ENCODE measurements around the gene NRM.
"Not testable (repeated sequence)": the region's sequence is repeated elsewhere in the genome, so short reads cannot be mapped to it uniquely, and the experiment has no call there.

The NRM gene

DNA sequence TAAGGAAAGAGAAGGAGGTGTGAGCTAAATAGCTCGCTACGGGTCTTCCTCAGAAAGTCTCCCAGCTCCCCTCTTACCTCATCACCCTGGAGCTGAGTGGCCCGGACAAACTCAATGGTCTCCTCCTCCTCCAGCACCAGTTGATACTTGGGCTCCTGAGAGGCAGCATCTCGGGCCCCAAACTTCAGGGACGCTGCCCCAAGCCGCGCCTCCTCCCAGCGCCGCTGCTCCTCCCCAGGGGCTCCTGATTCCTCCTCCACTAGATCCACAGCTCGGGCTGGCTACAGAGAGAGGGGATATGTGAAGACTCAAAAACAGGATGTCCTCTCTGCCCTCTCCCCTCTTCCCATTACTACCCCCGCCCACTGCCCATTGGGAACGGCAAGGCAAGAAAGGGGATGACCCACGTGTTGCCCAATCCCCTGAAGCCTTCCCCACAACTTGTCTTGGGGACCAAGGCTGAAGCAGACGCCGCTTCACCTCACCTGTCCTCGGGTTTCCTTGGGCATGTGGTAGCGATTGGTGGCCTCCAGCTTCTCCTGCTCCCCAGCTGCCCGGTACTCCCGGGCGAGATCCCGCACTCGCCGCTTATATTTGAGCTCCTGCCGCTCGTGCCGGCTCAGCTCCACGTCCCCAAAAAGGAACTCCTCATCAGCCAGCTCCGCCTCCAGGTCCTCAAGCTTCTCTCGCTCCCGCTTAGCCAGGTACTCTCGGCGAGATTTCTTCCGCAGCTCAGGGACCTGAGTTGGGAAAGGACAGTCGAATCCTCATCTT, 25.6 kb downstream of the NRM start:
- no peak for DNase-seq

DNA sequence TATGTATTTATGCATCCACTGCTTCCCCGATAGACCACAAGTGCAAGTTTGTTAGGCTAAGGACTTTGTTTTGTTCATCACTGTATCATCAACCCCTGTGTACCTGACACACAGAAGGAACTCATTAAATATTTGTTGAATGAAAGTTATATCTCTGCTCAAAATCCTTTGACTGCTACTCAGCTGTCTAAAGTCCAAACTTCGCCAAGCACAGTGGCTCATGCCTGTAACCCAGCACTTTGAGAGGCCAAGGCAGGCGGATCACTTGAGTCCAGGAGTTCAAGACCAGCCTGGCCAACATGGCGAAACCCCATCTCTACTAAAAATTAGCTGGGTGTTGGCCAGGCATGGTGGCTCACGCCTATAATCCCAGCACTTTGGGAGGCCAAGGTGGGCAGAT, 32.9 kb downstream of the NRM start:
- not testable (repeated sequence) for DNase-seq

DNA sequence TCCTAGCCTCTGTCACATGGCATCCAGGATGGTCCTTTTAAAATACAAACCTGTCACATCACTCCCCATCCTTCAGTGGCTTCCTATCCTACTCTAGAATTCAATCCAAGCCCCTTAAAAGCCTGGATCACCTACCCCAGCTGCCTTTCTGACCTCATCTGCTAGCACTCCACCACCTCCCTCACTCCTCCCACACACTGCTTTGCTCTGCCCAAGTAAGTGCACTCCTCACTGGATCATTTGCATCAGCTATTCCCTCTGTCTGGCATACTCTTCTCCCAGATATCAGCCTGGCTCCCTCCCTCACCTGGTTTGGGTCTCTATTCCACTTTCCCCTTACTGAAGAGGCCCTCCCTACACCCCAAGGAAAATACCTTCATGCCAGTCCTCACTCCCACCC, 33.3 kb downstream of the NRM start:
- no peak for DNase-seq

DNA sequence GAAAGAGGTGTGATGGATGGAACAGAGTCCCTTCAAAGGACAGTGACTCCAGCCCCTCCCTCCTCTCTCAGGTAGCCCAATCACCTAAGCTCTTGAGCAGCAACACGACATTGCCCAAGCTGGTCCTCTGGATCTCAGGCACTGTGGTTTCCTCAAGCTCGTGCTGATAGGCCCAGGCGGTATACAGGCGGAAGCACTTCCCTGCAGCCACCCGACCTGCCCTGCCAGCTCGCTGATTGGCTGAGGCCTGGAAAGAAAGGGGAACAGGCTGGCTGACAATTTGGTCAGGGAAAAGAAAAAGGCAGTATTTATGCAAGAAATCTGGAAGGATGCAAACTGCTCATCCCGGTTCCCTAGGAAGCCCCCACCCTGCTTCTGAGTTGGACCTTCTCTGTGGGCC, 34.3 kb downstream of the NRM start:
- no peak for DNase-seq

DNA sequence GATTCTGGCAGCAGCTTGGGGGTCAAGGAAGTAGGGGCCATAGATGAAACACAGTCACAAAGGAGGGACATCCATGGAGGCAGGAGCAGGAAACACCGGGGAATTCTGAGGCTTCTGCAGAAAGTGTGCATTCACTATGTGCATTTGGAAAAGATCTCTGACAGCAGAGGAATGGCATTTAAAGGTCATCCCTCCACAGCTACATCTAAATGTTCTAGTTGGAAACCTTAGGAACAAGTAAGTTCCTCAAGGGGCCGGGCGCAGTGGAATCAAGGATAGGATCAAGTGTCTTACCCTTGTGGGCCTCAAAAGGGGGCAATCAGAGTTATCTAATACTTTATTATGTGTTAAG, 35.1 kb downstream of the NRM start:
- DNase-seq, result no peak

DNA sequence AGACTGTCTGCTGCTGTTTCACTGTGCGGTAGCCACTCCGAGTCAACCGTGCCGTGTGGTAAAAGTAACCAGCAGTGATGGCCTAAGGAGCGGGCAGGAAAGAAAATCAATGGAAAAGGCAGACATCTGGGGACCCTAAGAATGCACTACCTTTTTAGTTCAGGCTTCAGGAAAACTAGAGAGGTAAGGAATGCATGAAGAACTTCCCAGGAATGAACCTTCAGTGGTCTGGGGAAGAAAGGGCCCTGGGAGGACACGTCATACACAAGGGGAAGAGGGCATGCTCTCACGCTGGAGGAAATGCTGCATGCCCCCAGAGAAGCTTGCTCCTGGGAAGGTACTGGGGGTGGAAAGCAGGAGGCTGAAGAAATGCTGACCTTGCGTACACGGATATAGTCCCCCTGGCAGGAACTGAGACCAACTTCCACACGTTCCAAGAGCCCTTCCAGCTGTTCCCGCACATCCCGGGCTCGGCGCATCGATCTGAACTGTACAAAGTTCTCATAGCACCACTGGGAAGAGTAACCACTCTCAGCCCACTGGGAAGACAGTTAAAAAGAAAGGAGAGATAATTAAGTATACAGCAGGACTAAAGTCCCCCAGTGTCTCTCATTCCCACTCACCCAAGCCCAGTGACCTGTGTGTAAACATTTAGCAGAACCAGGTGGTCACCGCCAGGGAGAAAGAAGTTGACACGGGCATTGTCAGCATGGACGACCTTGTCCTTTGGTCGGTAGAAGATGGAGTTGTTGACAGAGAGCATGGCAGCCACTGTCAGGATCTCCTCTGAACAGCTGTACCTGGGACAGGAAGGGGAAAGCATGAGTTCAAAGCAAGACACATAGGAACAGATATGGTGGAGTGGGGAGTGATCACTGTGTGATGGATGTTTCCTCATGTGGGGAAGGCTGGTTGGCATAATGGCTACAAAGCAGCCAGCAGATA, 35.7 kb downstream of the NRM start:
- DNase-seq, result no peak

DNA sequence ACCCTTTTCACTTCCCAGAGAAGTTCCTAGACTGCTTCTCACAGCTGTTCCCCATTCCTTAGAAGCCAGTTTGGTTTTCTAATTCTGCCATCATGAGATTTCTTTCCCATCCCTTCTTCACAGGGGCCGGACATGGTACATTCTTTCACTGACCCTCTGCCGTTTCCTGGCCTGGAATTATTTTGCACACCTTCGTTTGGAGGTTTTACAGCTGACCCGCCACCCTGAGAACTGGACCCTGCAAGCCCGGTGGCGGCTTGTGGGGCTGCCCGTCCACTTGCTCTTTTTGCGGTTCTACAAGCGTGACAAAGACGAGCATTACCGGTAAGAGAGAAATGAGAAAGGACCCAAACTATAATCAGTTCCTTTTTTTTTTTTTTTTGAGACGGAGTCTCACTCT, 39.6 kb downstream of the NRM start:
- DNase-seq, result no peak

DNA sequence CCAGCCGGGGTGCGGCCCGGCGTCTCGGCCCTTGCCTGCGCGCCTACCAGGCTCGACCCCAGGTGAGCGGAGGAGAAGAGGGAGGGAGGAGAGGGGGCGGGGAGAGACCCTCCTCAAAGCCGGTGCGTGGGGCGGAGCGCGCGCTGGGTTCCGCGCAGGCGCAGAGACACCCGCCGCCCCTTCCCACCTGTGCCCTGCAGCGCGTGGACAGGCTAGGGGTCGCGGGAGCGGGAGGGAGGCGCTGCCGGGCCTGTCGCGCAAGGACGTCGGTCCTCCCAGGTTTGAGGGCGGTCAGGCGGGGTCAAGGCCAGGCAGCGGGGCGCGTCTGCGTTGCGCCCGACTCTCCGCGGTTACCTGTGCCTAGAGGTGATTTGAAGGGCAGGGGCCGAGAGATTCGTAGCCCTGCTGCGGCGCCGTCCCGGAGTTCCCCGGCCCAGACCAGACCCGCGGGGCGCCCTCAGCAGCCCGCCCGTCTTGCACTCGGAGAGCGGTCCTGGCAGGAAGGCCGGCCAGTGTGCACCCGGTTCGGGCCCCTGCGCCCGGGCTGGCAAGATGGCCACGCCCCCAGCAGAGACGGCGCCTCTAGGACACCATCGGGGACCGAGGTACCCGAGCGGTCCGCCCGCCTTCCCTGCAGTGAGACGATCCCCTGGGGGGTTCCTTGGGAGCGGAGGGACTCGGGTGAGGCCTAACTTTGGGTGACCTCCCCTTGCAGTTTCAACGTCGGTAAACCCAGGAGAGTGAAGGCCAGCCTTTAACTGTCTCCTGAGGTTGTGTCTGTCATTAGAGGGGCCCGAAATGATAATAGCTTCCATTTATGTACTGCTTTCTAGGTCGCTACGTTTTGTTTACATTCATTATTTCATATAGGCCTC, 43.3 kb downstream of the NRM start:
- peak; percentile 88 for DNase-seq

DNA sequence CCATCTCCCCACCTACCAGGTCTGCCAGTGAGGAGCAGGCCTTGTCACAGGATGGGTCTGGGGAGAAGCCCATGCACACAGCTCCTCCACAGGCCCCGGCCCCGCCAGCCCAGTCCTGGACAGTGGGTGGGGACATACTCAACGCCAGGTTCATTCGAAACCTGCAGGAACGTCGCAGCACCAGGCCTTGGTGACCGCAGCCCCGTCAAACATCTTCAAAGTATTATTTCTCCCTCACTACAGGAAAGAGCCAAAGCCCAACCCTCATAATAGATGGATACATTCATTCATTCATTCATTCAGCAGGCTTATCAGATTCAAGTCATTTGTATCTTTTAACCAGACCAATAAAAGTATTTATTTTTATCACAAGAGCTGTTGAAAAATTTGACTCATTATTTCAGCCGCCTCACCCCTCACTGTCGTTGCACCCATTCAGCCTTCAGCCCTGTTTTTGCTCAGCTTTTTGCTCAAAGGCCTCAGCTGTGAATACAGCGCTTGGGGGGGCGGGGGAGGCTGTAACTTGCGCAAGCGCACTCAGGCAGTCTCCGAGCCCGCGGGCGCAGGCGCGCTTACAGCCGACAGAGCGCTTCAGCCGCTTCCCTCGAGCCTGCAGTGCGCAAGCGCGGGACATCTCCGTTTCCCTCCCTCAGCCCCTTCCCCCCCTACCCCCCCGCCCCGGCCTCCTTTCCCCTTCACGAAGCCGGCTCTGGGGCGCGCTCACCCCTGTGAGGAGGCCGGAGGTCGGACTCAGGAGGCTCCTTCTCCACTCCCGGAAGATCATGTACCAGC, 44.1 kb downstream of the NRM start, which contains the start of gene C6orf136:
TSS of gene C6orf136 (plus strand) at position 684 of the 792 bp plus-strand sequence. CDS start at position 783, 99 bp downstream.
- peak; percentile 97 for DNase-seq

DNA sequence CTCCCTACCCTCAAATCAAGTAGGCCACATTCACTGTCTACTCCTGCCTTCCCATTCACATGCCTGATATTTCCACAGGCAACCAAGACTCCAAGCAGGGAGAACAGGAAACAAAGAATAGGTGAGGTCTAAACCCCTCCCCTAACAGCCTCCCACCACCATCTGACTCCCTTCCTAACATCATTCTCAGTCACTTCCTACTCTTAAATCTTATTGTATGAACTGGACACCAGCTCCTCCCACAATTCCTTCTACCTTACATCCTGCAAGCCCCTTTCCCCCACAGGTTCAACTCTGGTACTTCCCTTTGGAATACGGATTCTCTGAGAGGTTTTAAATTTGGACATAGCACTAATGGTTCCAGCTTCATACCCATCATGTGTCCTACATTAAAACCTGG, 44.8 kb downstream of the NRM start:
- DNase-seq, result no peak

DNA sequence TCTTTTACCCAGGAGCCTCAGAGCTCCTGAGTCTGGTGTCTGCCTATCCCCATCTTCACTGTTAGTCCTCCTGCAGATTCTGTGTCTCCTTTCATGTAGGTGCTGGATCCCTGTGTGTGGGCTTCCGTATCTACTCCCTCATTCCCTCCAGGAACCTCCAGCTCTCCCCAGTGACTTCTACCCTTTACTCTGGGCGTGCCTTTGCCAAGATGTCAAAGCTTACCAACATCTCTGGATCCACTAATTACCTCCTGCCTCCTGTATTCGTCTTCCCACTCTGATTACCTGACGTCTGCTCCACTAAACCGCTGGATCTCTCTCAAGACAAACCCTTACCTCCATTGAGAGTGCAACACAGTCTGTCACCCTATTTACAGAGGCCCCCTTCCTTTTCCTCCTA, 46.0 kb downstream of the NRM start:
- no peak for DNase-seq

DNA sequence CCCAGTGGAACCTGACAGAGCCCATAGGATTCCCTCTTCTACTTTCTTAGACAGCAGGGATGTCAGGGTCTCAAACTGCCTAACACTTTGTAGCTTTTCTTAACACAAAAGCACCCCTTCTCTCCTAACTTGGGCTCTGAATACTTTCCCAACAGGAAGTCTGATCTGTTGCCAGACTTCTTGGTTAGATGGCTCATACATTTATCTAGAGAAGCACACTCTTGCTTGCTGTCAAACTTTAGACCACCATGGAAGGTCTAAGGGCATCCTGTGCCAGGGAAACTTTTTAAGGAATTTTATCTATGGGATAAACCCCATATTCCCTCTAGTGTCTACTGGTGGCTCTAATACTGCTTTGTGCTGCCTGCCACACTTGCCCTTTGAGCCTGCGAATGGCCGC, 47.1 kb downstream of the NRM start:
- DNase-seq, result no peak

DNA sequence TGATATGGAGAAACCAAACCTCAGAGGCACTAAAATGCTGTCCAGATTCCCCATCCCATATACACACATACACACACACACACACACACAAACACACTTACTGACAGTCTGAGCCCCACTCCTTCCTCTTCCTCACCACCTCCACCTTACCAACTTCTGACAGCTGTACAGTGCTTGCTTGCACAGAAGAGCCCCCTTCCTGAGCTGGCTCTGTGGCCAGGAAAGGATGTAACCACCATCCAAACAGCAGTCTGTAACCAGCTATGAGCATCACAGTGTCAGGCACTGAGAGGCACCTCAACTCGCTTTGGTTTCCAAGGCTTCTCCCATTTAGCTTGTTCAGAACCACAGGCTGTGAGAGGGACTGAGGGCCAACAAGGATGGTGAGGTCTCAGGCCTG, 49.7 kb downstream of the NRM start:
- DNase-seq, result peak; percentile 5

DNA sequence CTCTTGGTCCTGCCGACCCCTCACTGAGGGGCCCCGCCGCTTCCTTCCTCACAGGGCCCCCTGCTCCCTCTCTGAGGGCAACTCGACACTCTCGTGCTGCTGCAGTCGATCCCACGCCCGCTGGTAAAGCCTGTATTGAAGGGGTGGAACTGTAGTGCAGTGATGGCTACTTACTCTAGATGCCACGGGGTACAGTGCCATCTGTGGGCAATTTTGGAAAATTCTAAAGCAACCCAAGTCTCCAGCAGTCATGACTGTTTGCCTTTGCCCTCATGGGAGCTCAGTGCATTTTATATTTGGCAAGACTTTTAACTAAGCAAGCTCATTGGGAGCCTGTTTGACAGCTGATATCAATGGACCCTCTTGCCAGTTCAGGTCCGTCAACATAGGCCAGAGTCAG, 50.3 kb downstream of the NRM start:
- DNase-seq, result peak; percentile 9

All from CD4-positive, alpha-beta T cell treated with Interleukin-17A for 4 hours (primary cell).